HCT116 (cell line): Measurements from ENCODE around the gene ERGIC1. TPM values are rescaled to one million over a fixed set of nuclear protein-coding genes. Genes with fewer than 3 reads are reported as not detected.

Experiments used
- ATAC-seq: fragments of 200-7000 bp; cut with Tn5 transposase; 2 replicates; pipeline ENCODE4 v1.9.1; 2020; ENCODE audit warnings: mild to moderate bottlenecking, moderate library complexity
- BruUV-seq: library from RNA; stranded (reverse); fragments of 400-500 nt; replicated peaks from 2 replicates; lab custom pipeline; 2021; lab: Mats Ljungman, UMichigan
- CTCF ChIA-PET: fragments of 300-600 bp; sonication (Branson Sonifier 250); formaldehyde crosslinking; loops from one replicate; lab custom pipeline; 2021; ENCODE audit warnings: antibody characterized with exemption; lab: Charles Lee
- POLR2A ChIA-PET: fragments of 300-600, 350-600 bp; sonication (Branson Sonifier 250); formaldehyde crosslinking; loops from one replicate; lab custom pipeline; 2021; ENCODE audit warnings: antibody characterized with exemption; lab: Charles Lee
- RAD21 ChIA-PET, 2 experiments: fragments of 300-600 bp; sonication (Branson Sonifier 250); formaldehyde crosslinking; loops; one replicate each; lab custom pipeline; 2023; ENCODE audit warnings: low total read pairs in 2 of 2; ENCODE audit not compliant: uncharacterized antibody in 2 of 2, unreplicated experiment in 2 of 2, low non-redundant PET in 1 of 2; lab: Charles Lee
- DNase-seq: peaks from one replicate; pipeline ENCODE4 v3.0.0-alpha.2; 2010; ENCODE audit warnings: low read depth, low spot score
- H2AFZ ChIP-seq: fragments of 200-600 bp; shearing (Covaris generic), sonication (generic); 2 replicates; pipeline ENCODE4 v1.6.1; 2017; ENCODE audit warnings: low read depth, mixed run types, mixed read lengths, antibody characterized with exemption, low read length; ENCODE audit not compliant: poor library complexity, severe bottlenecking
- H3K27ac ChIP-seq: 2 replicates; pipeline ENCODE4 v1.5.1; 2012; ENCODE audit warnings: low read depth, low read length
- H3K27me3 ChIP-seq: fragments of 200-600 bp; sonication (generic); 2 replicates; pipeline ENCODE4 v1.6.1; 2016; ENCODE audit warnings: mixed run types, low read length, mixed read lengths; ENCODE audit not compliant: insufficient read depth
- H3K36me3 ChIP-seq, 2 experiments: fragments of 200-500 bp in 1 of 2; fragments of 200-600 bp in 1 of 2; sonication (Bioruptor generic) in 1 of 2; sonication (generic) in 1 of 2; 2 replicates each; pipeline versions ENCODE4 v1.5.1 to v1.6.1; 2014 to 2016; ENCODE audit warnings: low read length in 2 of 2, inconsistent platforms in 1 of 2, mixed read lengths in 1 of 2, mixed run types in 1 of 2; ENCODE audit not compliant: insufficient read depth in 2 of 2, control insufficient read depth in 1 of 2
- H3K4me1 ChIP-seq, 2 experiments: fragments of 200-600 bp in 1 of 2; sonication (generic) in 1 of 2; 2 replicates each; pipeline versions ENCODE4 v1.5.1 to v1.6.1; 2012 to 2017; ENCODE audit warnings: low read length in 2 of 2, inconsistent platforms in 1 of 2, mild to moderate bottlenecking in 1 of 2, mixed read lengths in 1 of 2, mixed run types in 1 of 2, moderate library complexity in 1 of 2; ENCODE audit not compliant: insufficient read depth in 2 of 2, control insufficient read depth in 1 of 2
- H3K4me2 ChIP-seq: fragments of 200-600 bp; sonication (generic); 2 replicates; pipeline ENCODE4 v1.6.1; 2017; ENCODE audit warnings: mixed run types, low read length, mixed read lengths
- H3K4me3 ChIP-seq, 2 experiments: fragments of 200-600 bp in 1 of 2; sonication (generic) in 1 of 2; replicated peaks in 1 of 2; 2 replicates each; pipeline ENCODE4 v1.5.1; 2011 to 2016; ENCODE audit warnings: low read length in 2 of 2, control low read depth in 1 of 2, low read depth in 1 of 2, mild to moderate bottlenecking in 1 of 2, mixed read lengths in 1 of 2, mixed run types in 1 of 2
- H3K79me2 ChIP-seq: fragments of 200-600 bp; sonication (generic); 2 replicates; pipeline ENCODE4 v1.6.1; 2017; ENCODE audit warnings: mild to moderate bottlenecking, mixed run types, low read length, moderate library complexity, mixed read lengths; ENCODE audit not compliant: insufficient read depth
- H3K9ac ChIP-seq: fragments of 200-600 bp; sonication (generic); 2 replicates; pipeline ENCODE4 v1.6.1; 2016; ENCODE audit warnings: low read length, mixed read lengths
- H3K9me2 ChIP-seq: fragments of 200-600 bp; sonication (generic), shearing (Covaris generic); 2 replicates; pipeline ENCODE4 v1.6.1; 2017; ENCODE audit warnings: mixed run types, mild to moderate bottlenecking, moderate library complexity; ENCODE audit not compliant: insufficient read depth
- H3K9me3 ChIP-seq, 2 experiments: fragments of 200-500 bp in 1 of 2; fragments of 200-600 bp in 1 of 2; sonication (Bioruptor generic) in 1 of 2; sonication (generic) in 1 of 2; 2 replicates each; pipeline ENCODE4 v1.6.1; 2014 to 2017; ENCODE audit warnings: low read length in 2 of 2, mixed read lengths in 2 of 2, inconsistent platforms in 1 of 2, low read depth in 1 of 2, mild to moderate bottlenecking in 1 of 2, mixed run types in 1 of 2, moderate library complexity in 1 of 2; ENCODE audit not compliant: control insufficient read depth in 1 of 2, insufficient read depth in 1 of 2
- H4K20me1 ChIP-seq: fragments of 200-600 bp; sonication (generic), shearing (Covaris generic); 2 replicates; pipeline ENCODE4 v1.6.1; 2017; ENCODE audit warnings: mixed run types, mild to moderate bottlenecking, moderate library complexity; ENCODE audit not compliant: insufficient read depth
- CBX3 ChIP-seq: IDR thresholded peaks from 2 replicates; pipeline ENCODE4 v1.6.1; 2012; ENCODE audit warnings: low read depth
- CEBPB ChIP-seq: IDR thresholded peaks from 2 replicates; pipeline ENCODE4 v1.6.1; 2012; ENCODE audit warnings: low read depth
- ELF1 ChIP-seq: IDR thresholded peaks from 2 replicates; pipeline ENCODE4 v1.6.1; 2012; ENCODE audit warnings: low read depth, borderline replicate concordance
- EZH2 ChIP-seq: fragments of 200-600 bp; sonication (generic); IDR thresholded peaks from 2 replicates; pipeline ENCODE4 v1.6.1; 2017; ENCODE audit warnings: antibody characterized with exemption, mixed run types
- JUND ChIP-seq: IDR thresholded peaks from 2 replicates; pipeline ENCODE4 v1.6.1; 2012
- POLR2A ChIP-seq: IDR thresholded peaks from 2 replicates; pipeline ENCODE4 v1.7.0; 2011; ENCODE audit warnings: borderline replicate concordance; ENCODE audit not compliant: insufficient read depth, insufficient read length; ENCODE audit errors: extremely low read depth
- RAD21 ChIP-seq: IDR thresholded peaks from 2 replicates; pipeline ENCODE4 v1.6.1; 2012; ENCODE audit warnings: low read depth, mild to moderate bottlenecking
- SIN3A ChIP-seq: IDR thresholded peaks from 2 replicates; pipeline ENCODE4 v1.6.1; 2012; ENCODE audit warnings: low read depth
- SP1 ChIP-seq: IDR thresholded peaks from 2 replicates; pipeline ENCODE4 v1.6.1; 2012; ENCODE audit warnings: low read depth
- SRF ChIP-seq: IDR thresholded peaks from 2 replicates; pipeline ENCODE4 v1.6.1; 2012; ENCODE audit warnings: low read depth
- TCF7L2 ChIP-seq: IDR thresholded peaks from 2 replicates; pipeline ENCODE4 v1.7.0; 2011; ENCODE audit warnings: borderline replicate concordance, inconsistent platforms; ENCODE audit not compliant: insufficient read depth, insufficient read length; ENCODE audit errors: extremely low read depth
- YY1 ChIP-seq: IDR thresholded peaks from 2 replicates; pipeline ENCODE4 v1.6.1; 2011; ENCODE audit warnings: low read length, low read depth, moderate library complexity, mild to moderate bottlenecking; ENCODE audit not compliant: insufficient replicate concordance; ENCODE audit errors: extremely low read depth
- ZFX ChIP-seq: fragments of 450-650 bp; IDR thresholded peaks from 2 replicates; pipeline ENCODE4 v1.6.1; 2017
- ZNF274 ChIP-seq: fragments of 200-500 bp; sonication (Bioruptor generic); IDR thresholded peaks from 2 replicates; pipeline ENCODE4 v1.6.1; 2014; ENCODE audit warnings: mild to moderate bottlenecking, low read depth, low read length, inconsistent platforms
- intact Hi-C: fragments of 100-400 bp; cut with micrococcal nuclease; formaldehyde crosslinking; loops from 2 replicates; pipeline ENCODE4 v1.10.0; 2022
- total RNA-seq: library from RNA; stranded (reverse); gene quantifications from one replicate; pipeline ENCODE4 v1.2.1, GENCODE V29; 2021; ENCODE audit not compliant: unreplicated experiment
- TF ChIP-seq, protein P1 (sequence below): IDR thresholded peaks from 2 replicates; pipeline ENCODE4 v1.6.1; 2012
- TF ChIP-seq, protein P2 (sequence below): IDR thresholded peaks from 2 replicates; pipeline ENCODE4 v1.6.1; 2011; ENCODE audit warnings: mild to moderate bottlenecking, low read length, moderate library complexity; ENCODE audit not compliant: insufficient replicate concordance; ENCODE audit errors: extremely low read depth
- TF ChIP-seq, protein P3 (sequence below): IDR thresholded peaks from 2 replicates; pipeline ENCODE4 v1.6.1; 2012; ENCODE audit warnings: low read depth

The ERGIC1 gene
- total RNA-seq, 1 experiment from 2014 or later: 73.3 TPM

DNA sequence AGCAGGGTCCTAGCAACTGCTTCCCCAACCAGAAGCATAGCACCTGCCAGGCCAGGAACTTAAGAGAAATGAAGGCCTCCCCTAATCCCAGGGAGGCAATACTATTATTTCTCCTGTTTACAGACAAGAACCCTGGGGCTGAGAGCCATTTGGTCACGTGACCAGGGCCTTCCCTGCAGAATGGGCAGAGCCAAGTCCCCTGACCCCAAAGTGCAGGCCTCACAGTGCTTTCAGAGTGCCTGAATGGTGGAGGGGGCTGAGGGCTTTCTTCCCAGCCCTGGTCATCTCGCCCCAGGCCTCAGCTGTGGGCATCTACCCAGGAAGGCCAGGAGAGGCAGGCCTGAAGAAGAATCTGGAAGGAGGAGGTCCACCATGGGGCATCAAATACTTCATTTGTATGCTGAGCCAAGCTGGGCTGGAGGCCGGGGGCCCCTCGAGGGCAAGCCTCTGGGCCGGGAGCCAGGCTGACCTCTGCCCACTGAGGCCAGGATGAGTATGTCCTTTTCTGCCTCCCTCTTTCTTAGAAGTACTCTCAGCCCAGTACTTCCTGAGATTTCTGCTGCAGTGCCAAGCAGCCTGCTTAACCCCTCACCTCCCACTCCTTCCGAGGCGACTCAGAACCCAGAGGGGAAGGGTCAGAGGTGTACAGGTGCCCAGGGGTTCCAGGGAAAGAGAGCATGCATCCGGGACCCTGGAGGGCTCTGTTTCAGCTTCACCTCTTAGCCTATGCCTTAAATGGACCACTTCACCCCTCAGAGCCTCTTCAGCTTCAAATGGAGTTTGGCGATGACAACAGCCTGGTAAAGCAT, 44.2 kb upstream of the ERGIC1 start (continued):
- TF ChIP-seq TCF7L2 (no peak), ELF1 (no peak), ZFX (no peak; the same call in 1 of the 2 replicates), YY1 (no peak), ZNF274 (no peak), EZH2 (no peak), SP1 (no peak), RAD21 (no peak), JUND (no peak), POLR2A (no peak), SIN3A (no peak), SRF (no peak)
- TF ChIP-seq, protein P1, sequence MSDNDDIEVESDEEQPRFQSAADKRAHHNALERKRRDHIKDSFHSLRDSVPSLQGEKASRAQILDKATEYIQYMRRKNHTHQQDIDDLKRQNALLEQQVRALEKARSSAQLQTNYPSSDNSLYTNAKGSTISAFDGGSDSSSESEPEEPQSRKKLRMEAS: no peak
- TF ChIP-seq, all 23 proteins: peak for 0

DNA sequence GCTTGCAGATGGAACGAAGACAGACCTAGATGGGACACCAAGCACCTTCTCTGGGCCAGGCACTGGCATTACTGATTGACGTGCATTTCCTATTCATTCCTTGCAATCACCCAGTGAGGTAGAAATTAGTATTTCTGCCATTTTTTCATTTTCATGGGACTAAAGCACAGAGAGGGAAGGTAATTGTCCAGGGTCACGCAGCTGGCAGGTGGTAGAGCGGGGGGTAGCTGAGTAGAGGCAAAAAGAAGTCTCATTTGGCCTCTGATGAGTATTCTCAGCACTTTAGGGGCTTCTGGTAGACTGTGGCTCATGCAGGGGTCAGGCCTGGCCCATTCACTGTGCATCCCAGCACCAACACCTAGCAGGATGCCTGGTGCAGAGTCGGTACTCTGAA, 43.6 kb upstream of the ERGIC1 start:
- no TSS peak for BruUV-seq
- ATAC-seq (no peak), DNase-seq (no peak)
- intact Hi-C loops: no loop called here
- Histone ChIP-seq H2AFZ (no peak overlapping the region), H3K79me2 (no peaks in the 10 kb centered on the region), H3K9ac (no peak overlapping the region), H3K9me3 (no peaks in the 10 kb centered on the region), H3K27ac (no peak overlapping the region), H4K20me1 (no peaks in the 10 kb centered on the region), H3K4me1 (peaks cover 3 to 25% of the 10 kb centered on the region in 2 experiments; a peak in 2 of 4 replicates), H3K36me3 (no peaks in the 10 kb centered on the region), H3K4me2 (no peak overlapping the region), H3K27me3 (no peaks in the 10 kb centered on the region), H3K4me3 (no peak overlapping the region), H3K9me2 (no peaks in the 10 kb centered on the region)
- TF ChIP-seq, protein P2, sequence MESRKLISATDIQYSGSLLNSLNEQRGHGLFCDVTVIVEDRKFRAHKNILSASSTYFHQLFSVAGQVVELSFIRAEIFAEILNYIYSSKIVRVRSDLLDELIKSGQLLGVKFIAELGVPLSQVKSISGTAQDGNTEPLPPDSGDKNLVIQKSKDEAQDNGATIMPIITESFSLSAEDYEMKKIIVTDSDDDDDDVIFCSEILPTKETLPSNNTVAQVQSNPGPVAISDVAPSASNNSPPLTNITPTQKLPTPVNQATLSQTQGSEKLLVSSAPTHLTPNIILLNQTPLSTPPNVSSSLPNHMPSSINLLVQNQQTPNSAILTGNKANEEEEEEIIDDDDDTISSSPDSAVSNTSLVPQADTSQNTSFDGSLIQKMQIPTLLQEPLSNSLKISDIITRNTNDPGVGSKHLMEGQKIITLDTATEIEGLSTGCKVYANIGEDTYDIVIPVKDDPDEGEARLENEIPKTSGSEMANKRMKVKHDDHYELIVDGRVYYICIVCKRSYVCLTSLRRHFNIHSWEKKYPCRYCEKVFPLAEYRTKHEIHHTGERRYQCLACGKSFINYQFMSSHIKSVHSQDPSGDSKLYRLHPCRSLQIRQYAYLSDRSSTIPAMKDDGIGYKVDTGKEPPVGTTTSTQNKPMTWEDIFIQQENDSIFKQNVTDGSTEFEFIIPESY: no peak
- TF ChIP-seq ZFX: no peak
- TF ChIP-seq, protein P3, sequence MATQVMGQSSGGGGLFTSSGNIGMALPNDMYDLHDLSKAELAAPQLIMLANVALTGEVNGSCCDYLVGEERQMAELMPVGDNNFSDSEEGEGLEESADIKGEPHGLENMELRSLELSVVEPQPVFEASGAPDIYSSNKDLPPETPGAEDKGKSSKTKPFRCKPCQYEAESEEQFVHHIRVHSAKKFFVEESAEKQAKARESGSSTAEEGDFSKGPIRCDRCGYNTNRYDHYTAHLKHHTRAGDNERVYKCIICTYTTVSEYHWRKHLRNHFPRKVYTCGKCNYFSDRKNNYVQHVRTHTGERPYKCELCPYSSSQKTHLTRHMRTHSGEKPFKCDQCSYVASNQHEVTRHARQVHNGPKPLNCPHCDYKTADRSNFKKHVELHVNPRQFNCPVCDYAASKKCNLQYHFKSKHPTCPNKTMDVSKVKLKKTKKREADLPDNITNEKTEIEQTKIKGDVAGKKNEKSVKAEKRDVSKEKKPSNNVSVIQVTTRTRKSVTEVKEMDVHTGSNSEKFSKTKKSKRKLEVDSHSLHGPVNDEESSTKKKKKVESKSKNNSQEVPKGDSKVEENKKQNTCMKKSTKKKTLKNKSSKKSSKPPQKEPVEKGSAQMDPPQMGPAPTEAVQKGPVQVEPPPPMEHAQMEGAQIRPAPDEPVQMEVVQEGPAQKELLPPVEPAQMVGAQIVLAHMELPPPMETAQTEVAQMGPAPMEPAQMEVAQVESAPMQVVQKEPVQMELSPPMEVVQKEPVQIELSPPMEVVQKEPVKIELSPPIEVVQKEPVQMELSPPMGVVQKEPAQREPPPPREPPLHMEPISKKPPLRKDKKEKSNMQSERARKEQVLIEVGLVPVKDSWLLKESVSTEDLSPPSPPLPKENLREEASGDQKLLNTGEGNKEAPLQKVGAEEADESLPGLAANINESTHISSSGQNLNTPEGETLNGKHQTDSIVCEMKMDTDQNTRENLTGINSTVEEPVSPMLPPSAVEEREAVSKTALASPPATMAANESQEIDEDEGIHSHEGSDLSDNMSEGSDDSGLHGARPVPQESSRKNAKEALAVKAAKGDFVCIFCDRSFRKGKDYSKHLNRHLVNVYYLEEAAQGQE: no peak
- no peak for TF ChIP-seq CBX3
- no peak for TF ChIP-seq EZH2
- TF ChIP-seq CEBPB: no peak
- TF ChIP-seq, protein P1: no peak
- no peak for TF ChIP-seq JUND
- no peak for TF ChIP-seq ZNF274
- CTCF ChIA-PET: no interaction called here
- POLR2A ChIA-PET: no interaction called here
- RAD21 ChIA-PET: no interaction called here
